GM12801 (cell line): ENCODE data around the gene SFXN5.

Source experiments
- CTCF ChIP-seq: IDR thresholded peaks from one replicate; pipeline ENCODE4 v1.5.1; 2011; ENCODE audit warnings: control low read depth; ENCODE audit not compliant: insufficient read length; ENCODE audit errors: extremely low read depth

Gene SFXN5

GRCh38 chr2:73023497-73023896, 48.0 kb downstream of the SFXN5 start:
- no peak for TF ChIP-seq CTCF

- TF ChIP-seq CTCF = no peak
These were observed 49.4 kb downstream of the SFXN5 start for GRCh38 chr2:73022024-73022568.

- TF ChIP-seq CTCF = no peak
These were observed 50.0 kb downstream of the SFXN5 start for GRCh38 chr2:73021371-73022010.

GRCh38 chr2:73020657-73021370, 50.7 kb downstream of the SFXN5 start:
- TF ChIP-seq CTCF = no peak

- no peak for TF ChIP-seq CTCF
These were observed 51.2 kb downstream of the SFXN5 start for GRCh38 chr2:73020306-73020656.

- TF ChIP-seq CTCF = no peak
These were observed 53.2 kb downstream of the SFXN5 start for GRCh38 chr2:73018188-73018825.

- no peak for TF ChIP-seq CTCF
These were observed 57.6 kb downstream of the SFXN5 start for GRCh38 chr2:73013936-73014335.
